RPMI7951 (cell line): ENCODE data around the gene LCTL. TPM values are rescaled to one million over a fixed set of nuclear protein-coding genes. Genes with fewer than 3 reads are reported as not detected.

Experiments
- DNase-seq: peaks from one replicate; pipeline ENCODE4 v3.0.0-alpha.2; 2012; ENCODE audit warnings: low read depth
- total RNA-seq: library from RNA; depleted of rRNA; stranded (reverse); fragments of >200 nt; shearing (Covaris generic); gene quantifications from 2 replicates; pipeline ENCODE4 v1.2.3, GENCODE V29; 2014; rRNA removed

LCTL gene, protein sequence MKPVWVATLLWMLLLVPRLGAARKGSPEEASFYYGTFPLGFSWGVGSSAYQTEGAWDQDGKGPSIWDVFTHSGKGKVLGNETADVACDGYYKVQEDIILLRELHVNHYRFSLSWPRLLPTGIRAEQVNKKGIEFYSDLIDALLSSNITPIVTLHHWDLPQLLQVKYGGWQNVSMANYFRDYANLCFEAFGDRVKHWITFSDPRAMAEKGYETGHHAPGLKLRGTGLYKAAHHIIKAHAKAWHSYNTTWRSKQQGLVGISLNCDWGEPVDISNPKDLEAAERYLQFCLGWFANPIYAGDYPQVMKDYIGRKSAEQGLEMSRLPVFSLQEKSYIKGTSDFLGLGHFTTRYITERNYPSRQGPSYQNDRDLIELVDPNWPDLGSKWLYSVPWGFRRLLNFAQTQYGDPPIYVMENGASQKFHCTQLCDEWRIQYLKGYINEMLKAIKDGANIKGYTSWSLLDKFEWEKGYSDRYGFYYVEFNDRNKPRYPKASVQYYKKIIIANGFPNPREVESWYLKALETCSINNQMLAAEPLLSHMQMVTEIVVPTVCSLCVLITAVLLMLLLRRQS
- 2.2 and 2.8 TPM in 2 replicates for total RNA-seq

- peak; percentile 78 for DNase-seq
Observed at GRCh38 chr15:66565741-66566144, at the start of gene LCTL. Gene LCTL, minus strand, starts transcription at chr15:66565998. Its CDS starts 633 bp downstream, at chr15:66565365.

- DNase-seq, result no peak
Observed at GRCh38 chr15:66614951-66615760, 49.4 kb upstream of the LCTL start.

GRCh38 chr15:66614456-66614855 lies 48.7 kb upstream of the LCTL start:
- no peak for DNase-seq

- no peak for DNase-seq
Observed at GRCh38 chr15:66613743-66614142, 47.9 kb upstream of the LCTL start.

GRCh38 chr15:66611257-66612053 lies 45.7 kb upstream of the LCTL start:
- DNase-seq, result peak; percentile 23

- DNase-seq, result no peak
Observed at GRCh38 chr15:66609876-66610275, 44.1 kb upstream of the LCTL start.

GRCh38 chr15:66608881-66609280 lies 43.1 kb upstream of the LCTL start:
- no peak for DNase-seq

DNA sequence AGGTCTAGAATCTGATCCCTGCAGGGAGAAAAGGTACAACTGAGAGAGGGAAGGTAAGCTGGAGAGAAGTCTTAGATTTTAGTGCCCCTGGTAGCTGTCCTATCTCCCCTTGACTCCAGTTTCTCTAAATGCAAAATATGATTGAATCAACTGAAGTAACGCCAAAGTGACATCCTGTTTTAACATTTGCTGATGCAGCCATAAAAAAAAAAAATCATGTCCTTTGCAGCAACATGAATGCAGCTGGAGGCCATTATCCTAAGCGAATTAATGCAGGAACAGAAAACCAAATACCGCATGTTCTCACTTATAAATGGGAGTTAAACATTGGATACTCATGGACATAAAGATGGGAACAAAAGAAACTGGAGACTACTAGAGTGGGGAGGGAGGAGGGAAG lies 42.4 kb upstream of the LCTL start:
- DNase-seq, result no peak

- DNase-seq, result peak; percentile 54
Observed at GRCh38 chr15:66603301-66604179, 37.7 kb upstream of the LCTL start.

DNA sequence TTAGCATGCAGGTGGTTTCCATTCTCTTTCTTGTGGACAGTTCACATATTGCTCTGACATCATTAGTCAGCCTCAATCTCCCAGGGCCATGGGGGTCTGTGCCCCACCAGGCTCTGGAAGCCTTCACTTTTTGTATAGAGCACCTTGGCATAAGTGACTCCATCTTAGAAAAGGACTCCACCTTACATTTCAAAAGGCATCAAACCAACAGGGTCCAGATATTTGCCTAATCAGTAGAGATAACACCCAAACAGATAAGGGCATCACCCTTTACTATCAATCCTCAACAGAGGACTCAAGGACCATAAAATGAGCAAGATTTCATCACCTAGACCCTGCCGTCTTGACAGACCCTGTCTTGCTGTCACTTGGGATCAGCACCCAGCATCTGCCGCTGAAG lies 35.7 kb upstream of the LCTL start:
- no peak for DNase-seq

DNA sequence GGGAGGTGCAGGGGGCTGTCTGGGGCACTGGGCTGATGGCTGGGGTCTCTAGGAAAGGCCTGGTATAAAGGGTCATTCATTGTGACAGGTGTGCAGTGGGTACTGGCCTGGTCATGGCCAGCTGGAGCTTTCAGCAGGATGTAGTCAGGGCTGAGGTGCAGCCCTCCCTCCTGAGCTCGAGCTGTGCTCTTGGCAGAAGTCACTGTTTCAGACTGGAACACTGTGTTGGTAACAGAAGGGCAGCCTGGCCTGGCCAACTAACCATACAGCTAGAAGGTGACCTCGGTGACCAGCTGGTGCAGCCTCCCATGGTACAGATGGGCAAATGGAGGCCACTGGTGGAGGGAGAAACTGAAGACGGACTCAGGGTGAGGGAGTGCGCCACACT lies 34.4 kb upstream of the LCTL start:
- DNase-seq, result no peak

GRCh38 chr15:66599536-66600239 lies 33.9 kb upstream of the LCTL start:
- DNase-seq, result no peak

DNA sequence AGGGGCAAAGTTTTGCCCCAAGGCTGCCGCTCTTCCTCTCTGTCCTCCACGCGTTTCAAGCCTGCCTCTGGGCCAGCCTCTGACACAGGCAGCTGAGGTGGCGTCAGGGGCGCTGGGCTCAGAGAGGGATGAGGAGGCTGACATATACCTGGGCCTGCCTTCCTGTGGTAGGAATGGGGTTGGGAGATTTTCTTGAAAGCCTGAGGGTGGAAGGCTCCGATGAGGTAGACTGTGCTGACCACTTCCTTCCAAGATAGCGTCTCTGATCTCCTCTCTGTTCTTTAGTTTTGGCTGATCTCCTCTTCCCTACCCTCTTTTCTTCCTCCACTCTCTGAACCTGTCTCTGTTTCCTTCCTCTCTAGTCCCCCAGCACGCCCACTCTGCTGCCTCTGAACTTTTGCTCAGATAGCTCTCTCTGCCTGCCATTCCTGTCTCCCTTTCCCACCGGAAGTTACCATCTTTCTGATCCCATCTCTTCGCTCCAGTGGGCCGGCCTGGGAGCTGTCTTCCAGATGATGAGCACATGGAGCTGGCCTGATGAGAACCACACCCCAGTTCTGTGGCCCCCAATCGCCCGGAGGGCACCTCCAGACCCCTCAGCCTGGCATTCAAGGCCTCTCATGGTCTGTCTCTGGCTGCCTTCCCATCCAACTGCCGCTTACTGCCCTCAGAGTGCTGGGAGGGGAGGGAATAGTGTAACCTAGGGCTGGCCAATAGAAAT lies 32.5 kb upstream of the LCTL start:
- no peak for DNase-seq

GRCh38 chr15:66595931-66596545 lies 30.2 kb upstream of the LCTL start:
- peak; percentile 18 for DNase-seq

DNA sequence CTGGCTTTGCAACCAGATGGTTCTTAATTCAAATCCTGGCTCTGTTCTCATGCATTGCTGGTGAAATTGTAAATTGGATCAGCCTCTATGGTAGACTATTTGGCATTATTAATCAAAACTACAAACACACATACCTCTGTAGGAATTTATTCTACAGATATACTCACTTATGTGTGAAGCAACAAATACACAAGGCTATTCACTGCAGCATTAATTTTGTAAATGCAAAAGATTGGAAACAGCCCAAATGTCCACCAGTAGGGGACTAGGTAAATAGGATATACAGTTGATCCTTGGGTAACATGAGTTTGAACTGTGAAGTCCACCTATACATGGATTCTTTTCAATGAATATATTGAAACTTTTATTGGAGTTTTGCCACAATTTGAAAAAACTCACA lies 29.5 kb upstream of the LCTL start:
- no peak for DNase-seq

DNA sequence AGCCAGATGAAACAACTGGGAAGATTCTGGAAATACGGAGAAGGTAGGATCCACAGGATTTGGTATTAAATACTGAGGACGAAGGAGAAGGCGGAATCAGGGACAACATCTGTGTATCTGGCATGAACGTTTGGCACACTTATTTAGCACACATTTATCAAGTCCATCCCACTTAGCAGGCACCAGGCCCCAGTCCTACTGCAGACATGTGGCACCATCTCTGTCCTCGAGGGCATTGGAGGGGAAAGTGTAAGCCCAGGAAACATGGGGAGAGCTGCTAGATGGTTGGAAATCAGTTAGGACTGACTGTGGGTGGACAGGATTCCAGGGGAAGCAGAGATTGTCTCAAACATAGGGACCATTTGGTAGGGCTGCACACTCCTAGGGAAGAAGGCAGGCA lies 29.0 kb upstream of the LCTL start:
- DNase-seq, result no peak

DNA sequence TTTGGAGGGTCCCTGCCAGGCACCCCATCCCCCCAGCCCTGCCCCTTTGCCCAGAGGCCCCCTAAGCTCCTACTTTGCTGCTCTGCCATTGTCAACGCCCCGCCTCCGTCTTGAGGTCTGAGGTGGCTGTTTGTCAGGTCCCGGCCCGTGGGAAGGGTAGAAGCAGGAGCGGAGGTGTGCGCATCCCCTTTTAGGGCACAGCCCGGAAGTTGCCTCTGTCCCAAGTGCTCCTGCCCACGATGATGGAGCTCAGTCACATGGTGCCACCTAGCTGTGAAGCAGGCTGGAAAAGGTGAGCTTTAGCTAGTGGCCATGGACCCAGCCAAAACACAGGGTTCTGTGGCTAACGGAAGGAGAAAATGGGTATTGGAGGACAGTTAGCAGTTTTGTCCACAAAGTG lies 28.5 kb upstream of the LCTL start:
- no peak for DNase-seq

DNA sequence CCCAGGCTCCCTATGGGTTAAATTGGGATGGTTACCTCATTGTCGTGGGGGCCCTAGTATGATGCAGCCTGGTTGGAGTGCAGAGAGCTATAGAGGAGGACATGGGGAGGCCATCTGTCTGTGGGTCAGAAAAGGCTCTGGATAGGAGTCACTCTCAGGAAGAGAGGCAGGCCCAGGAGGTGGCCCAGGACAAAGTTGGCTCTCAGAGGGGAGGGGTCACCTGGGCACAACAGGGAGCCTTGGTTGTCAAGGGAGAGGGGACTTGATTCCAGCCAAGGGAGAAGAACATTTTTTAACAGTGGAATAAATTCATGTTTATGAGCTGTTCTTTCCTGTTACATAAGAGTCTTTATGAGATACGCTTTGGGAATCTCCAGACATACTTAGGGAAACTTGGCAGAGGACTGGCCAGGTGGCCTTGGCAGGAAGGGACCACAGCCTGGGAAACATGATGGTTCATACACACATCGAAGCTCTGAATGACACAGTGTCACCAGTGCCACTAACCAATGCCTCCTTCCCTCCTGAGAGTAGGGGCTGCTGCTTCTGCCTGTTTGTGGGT lies 27.5 kb upstream of the LCTL start:
- DNase-seq, result no peak
